Stimulated activated CD8-positive, alpha-beta memory T cell treated with anti-CD3 and anti-CD28 coated beads, Interleukin-4, amount 100 ng/mL, for 1 hour (primary cell): ENCODE data around the gene TIMM50.
"Not testable (repeated sequence)": the region's sequence is repeated elsewhere in the genome, so short reads cannot be mapped to it uniquely, and the experiment has no call there.

Source experiments
- DNase-seq, 2 donors: peaks; one replicate each; pipeline ENCODE4 v3.0.0-alpha.2; 2020; ENCODE audit warnings: low read depth in 2 of 2, low spot score in 1 of 2

The TIMM50 gene

DNA sequence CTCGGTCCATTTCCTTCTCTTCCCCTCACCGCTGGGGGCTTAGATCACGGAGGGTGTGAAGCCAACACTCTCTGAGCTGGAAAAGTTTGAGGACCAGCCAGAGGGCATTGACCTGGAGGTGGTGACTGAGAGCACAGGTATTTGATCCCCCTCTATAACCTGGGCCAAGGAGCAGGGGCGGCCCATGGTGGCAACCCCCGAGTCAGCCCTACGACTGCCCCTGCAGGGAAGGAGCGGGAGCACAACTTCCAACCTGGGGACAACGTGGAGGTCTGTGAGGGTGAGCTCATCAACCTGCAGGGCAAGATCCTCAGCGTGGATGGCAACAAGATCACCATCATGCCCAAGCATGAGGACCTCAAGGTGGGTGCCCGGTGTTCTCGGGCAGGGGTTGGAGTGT, 11.6 kb upstream of the TIMM50 start:
- DNase-seq: no peak

DNA sequence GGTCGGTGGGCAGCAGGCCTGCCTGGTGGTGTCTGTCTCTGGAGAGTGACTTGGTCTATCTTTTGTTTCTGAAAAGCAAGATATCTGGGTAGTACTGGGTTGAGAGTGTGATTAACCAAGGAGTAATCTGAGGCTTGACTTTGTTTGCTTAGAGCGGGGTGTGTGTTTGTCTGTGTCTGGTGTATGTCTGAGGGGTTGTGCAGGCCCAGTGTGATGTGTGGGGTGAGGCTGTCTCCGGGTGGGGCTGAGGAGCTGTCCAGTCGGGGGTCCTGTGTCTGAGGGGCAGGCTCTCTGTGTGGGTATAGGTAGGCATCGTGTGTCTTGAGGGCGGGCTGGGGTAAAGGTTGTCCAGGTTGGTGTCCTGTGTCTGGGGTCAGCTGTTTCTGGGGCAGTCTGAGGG, 11.1 kb upstream of the TIMM50 start:
- DNase-seq: no peak

- DNase-seq: no peak
These were observed 9.8 kb upstream of the TIMM50 start for GRCh38 chr19:39470724-39471339.

GRCh38 chr19:39471756-39472536, 8.7 kb upstream of the TIMM50 start:
- DNase-seq: no peak

- no peak for DNase-seq
These were observed 7.7 kb upstream of the TIMM50 start for GRCh38 chr19:39472746-39473442.

GRCh38 chr19:39473443-39473960, 7.1 kb upstream of the TIMM50 start:
- no peak for DNase-seq

- peak; percentile 33 to 53 for DNase-seq
These were observed 6.5 kb upstream of the TIMM50 start for GRCh38 chr19:39474139-39474620.

DNA sequence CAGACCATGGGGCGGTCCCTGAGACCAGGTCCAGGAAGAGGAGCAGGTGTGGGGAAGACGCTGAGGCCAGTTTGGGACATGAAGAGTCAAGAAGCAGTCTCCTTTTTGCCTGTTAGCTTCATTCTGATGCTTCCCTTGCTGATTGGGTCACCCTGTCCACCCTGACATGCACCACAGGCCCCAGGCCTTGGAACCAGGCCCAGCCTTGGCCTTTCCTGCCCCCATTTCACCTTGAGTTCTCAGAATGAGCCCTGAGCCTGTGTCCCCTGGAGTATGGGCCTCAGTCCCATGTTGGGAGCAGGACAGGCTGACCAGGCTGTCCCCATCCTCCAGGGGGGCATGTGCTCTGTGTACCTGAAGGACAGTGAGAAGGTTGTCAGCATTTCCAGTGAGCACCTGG, 4.9 kb upstream of the TIMM50 start:
- DNase-seq: no peak

GRCh38 chr19:39479319-39479801, 1.3 kb upstream of the TIMM50 start:
- not testable (repeated sequence) for DNase-seq

- DNase-seq: no peak
These were observed 722 bp upstream of the TIMM50 start for GRCh38 chr19:39479916-39480315.

DNA sequence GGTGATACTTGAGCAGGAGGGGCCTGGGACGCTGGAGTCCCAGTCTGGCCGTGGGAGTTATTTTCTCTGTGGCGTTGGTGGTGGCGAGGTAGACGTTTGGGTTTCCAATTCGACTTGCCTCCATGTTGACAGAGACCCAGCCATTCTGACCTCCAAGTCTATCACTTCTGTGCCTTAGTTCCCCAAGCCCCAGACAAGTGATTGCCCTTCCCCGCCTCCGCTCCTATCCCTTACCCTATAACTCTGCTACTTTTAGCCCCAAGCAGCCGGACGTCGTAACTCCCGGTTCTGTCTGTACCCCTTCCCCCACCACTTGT, 549 bp downstream of the TIMM50 start:
- no peak for DNase-seq

- DNase-seq: no peak
These were observed 1.0 kb downstream of the TIMM50 start for GRCh38 chr19:39481676-39482075.

DNA sequence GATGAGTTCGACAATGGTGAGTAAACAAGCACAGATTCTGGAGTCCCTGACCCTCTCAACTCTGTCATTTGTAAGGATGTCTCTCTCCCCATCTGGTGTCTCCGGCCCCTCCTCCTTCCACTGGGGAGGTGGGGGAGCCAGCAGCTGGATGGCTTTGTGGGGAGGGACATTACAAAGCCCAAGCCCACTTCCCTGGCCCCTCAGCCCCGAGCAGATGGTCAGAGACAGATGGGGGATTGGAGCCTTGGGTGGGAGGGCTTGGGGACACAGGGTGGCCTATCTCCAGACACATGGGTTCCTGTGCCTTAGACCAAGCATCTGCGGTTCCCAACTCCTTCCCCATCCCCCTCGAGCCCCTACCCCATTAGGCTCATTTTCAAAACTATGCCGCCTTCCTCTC, 2.5 kb downstream of the TIMM50 start:
- no peak for DNase-seq

GRCh38 chr19:39489756-39490155, 9.1 kb downstream of the TIMM50 start:
- DNase-seq: no peak

DNA sequence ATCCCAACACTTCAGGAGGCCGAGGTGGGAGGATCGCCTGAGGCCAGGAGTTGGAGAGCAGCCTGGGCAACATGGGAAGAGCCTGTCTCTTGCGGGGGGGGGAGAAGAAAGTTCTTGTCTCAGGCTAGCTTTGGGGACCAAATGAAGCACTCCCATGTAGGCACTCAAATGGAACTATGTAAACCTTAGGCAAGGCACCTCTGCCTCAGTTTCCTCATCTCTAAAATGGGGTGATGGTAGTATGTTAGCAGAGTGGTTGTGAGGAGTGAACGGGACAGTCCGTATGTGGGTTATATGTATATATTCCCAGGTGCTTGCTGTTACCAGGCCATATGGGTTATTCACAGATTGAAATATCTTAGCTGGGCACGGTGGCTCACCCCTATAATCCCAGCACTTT, 11.6 kb downstream of the TIMM50 start:
- no peak for DNase-seq

- no peak for DNase-seq
These were observed 12.2 kb downstream of the TIMM50 start for GRCh38 chr19:39492788-39493187.

DNA sequence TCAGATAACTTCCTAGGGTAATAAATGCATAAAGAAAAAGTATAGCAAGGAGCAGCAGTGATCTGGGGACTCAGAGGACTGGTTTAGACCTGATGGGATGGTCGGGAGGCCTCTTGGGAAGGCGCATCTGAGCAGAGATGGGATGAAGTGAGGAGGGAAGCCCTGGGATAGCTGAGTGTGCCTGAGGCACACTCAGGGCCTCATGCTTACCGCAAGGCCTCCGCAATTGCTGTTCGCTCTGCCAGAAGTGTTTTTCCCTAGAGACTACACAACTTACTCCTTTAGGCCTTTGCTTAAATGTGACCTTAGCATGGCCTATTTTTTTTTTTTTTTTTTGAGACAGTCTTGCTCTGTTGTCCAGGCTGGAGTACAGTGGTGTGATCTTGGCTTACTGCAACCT, 14.0 kb downstream of the TIMM50 start:
- no peak for DNase-seq

DNA sequence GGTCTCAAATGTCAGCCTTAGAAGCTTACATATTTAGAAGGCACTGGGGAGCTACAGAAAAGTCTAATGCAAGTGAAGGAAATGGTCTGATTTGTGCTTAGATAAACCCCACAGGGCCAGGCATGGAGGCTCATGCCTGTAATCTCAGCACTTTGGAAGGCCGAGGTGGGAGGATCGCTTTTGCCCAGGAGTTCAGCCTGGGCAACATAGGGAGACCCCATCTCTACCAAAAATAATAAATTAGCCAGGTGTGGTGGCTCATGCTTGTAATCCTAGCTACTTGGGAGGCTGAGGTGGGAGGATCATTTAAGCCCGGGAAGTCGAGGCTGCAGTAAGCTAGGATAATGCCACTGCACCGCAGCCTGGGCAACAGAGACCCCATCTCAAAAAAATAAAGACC, 15.4 kb downstream of the TIMM50 start:
- DNase-seq: no peak

DNA sequence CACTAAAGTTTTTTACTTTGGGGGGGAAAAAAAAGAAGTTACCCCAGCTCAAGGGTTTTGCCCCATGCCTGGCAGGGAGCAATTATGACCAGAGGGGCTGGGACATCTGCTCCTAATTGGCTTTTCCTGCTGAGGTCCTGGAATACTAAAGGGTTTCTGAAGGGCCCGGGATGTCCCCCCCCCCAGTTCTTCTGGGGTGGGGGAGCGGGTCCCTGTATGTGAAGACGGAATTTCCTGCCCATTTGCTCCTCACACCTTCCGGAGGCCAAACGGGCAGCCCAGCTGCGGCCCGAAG, 17.0 kb downstream of the TIMM50 start:
- no peak for DNase-seq

DNA sequence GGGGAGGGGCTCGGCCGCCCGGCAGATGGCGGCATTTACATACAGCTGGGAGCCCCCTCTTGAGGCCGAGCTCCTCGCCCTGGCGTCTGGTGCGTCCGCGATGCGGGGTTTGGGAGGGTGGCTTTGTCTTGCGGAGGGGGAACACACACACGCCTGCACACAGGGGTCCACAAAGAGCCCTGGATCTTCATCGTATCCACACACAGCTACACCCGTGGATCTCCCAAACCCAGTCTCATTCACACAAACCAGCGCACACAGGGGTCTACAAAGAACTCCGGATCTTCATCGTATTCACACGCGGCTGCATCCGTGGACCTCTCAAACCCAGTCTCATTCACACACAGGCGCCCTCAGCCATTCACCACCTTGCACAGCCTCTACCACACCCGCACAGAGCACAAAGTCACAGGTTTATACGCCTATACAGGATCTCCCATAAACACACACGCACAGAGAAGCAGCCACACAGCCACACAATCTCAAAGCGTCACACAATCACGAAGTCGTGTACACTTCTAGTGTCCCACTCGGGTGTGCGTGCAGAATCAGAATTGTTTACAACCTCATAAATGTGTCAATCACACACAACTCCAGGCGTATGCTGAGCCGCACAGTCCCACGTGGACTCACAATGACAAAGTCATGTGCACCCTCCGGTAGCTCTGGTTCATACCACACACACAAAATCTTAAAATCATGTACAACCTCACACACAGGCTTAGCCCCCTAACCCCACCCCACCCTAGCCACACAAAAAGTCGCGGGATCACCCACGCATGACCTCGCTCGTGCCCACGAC, 17.6 kb downstream of the TIMM50 start:
- no peak for DNase-seq
